SK-N-SH (cell line): Measurements from ENCODE around the gene SNAP23. TPM values are rescaled to one million over a fixed set of nuclear protein-coding genes. Genes with fewer than 3 reads are reported as not detected.

ENCODE experiments used
- CTCF ChIA-PET: fragments of 300-600, 350-600 bp; formaldehyde crosslinking; extraction: SDS; loops from one replicate; lab custom pipeline; 2021; lab: Yijun Ruan, JAX
- POLR2A ChIA-PET: fragments of 350-600 bp; sonication (Branson Sonifier 250); formaldehyde crosslinking; extraction: SDS; loops from one replicate; lab custom pipeline; 2020; ENCODE audit warnings: antibody characterized with exemption, inconsistent platforms; lab: Yijun Ruan, JAX
- DNase-seq: peaks from one replicate; pipeline ENCODE4 v3.0.0; 2012
- H2AFZ ChIP-seq: fragments of 200-600 bp; sonication (generic); 2 replicates; pipeline ENCODE4 v1.8.1; 2016; ENCODE audit warnings: antibody characterized with exemption, mild to moderate bottlenecking, low read depth
- H3F3A ChIP-seq: fragments of 200-600 bp; sonication (generic); replicated peaks from 2 replicates; pipeline ENCODE3; 2016; ENCODE audit warnings: antibody characterized with exemption, mild to moderate bottlenecking; ENCODE audit not compliant: insufficient read depth
- H3K27ac ChIP-seq, 2 experiments: fragments of 200-500 bp in 1 of 2; fragments of 200-600 bp in 1 of 2; sonication (Bioruptor generic) in 1 of 2; sonication (generic), shearing (Covaris generic) in 1 of 2; 2 replicates each; pipeline versions ENCODE4 v1.5.1 to v1.6.1; 2014 to 2016; ENCODE audit warnings: low read depth in 2 of 2, inconsistent platforms in 1 of 2, low read length in 1 of 2, mild to moderate bottlenecking in 1 of 2, mixed read lengths in 1 of 2
- H3K27me3 ChIP-seq: fragments of 200-600 bp; sonication (generic), shearing (Covaris generic); 2 replicates; pipeline ENCODE4 v1.6.1; 2016; ENCODE audit warnings: mixed run types; ENCODE audit not compliant: insufficient read depth
- H3K36me3 ChIP-seq, 2 experiments: fragments of 200-500 bp in 1 of 2; fragments of 200-600 bp in 1 of 2; sonication (Bioruptor generic) in 1 of 2; sonication (generic) in 1 of 2; replicated peaks in 1 of 2; 2 replicates each; pipeline versions ENCODE3 to v1.5.1; 2014 to 2016; ENCODE audit warnings: low read length in 1 of 2, mild to moderate bottlenecking in 1 of 2; ENCODE audit not compliant: insufficient read depth in 2 of 2, control insufficient read depth in 1 of 2
- H3K4me1 ChIP-seq, 2 experiments: fragments of 200-500 bp in 1 of 2; fragments of 200-600 bp in 1 of 2; sonication (Bioruptor generic) in 1 of 2; sonication (generic), shearing (Covaris generic) in 1 of 2; 2 replicates each; pipeline versions ENCODE4 v1.5.1 to v1.6.1; 2014 to 2016; ENCODE audit warnings: low read depth in 1 of 2, low read length in 1 of 2, mixed run types in 1 of 2; ENCODE audit not compliant: insufficient read depth in 2 of 2, control insufficient read depth in 1 of 2
- H3K4me2 ChIP-seq: fragments of 200-600 bp; sonication (generic), shearing (Covaris generic); 2 replicates; pipeline ENCODE4 v1.6.1; 2017; ENCODE audit warnings: mixed run types
- H3K4me3 ChIP-seq, 2 experiments: fragments of 200-500 bp in 1 of 2; fragments of 200-600 bp in 1 of 2; sonication (Bioruptor generic) in 1 of 2; sonication (generic), shearing (Covaris generic) in 1 of 2; 2 replicates each; pipeline versions ENCODE4 v1.5.1 to v1.8.1; 2014 to 2016; ENCODE audit warnings: low read depth in 2 of 2, inconsistent platforms in 1 of 2, low read length in 1 of 2, mild to moderate bottlenecking in 1 of 2, mixed read lengths in 1 of 2, moderate library complexity in 1 of 2
- H3K79me2 ChIP-seq: fragments of 200-600 bp; sonication (generic); 2 replicates; pipeline ENCODE4 v1.8.1; 2017; ENCODE audit warnings: mild to moderate bottlenecking; ENCODE audit not compliant: insufficient read depth
- H3K9ac ChIP-seq: fragments of 200-600 bp; sonication (generic); 2 replicates; pipeline ENCODE4 v1.6.1; 2017; ENCODE audit warnings: mixed run types
- H3K9me2 ChIP-seq: fragments of 200-600 bp; sonication (generic); 2 replicates; pipeline ENCODE4 v1.6.1; 2017; ENCODE audit warnings: mixed run types
- H3K9me3 ChIP-seq: fragments of 200-600 bp; sonication (generic); 2 replicates; pipeline ENCODE4 v1.6.1; 2017; ENCODE audit warnings: mixed run types, mild to moderate bottlenecking, moderate library complexity
- H4K20me1 ChIP-seq: fragments of 200-600 bp; sonication (generic); 2 replicates; pipeline ENCODE4 v1.6.1; 2017; ENCODE audit warnings: mild to moderate bottlenecking, mixed run types; ENCODE audit not compliant: insufficient read depth
- EP300 ChIP-seq, 2 experiments: IDR thresholded peaks; 2 replicates each; pipeline versions ENCODE4 v1.4.0 to v1.6.1; 2012; ENCODE audit warnings: borderline replicate concordance in 1 of 2, low read depth in 1 of 2, low read length in 1 of 2
- FOSL2 ChIP-seq: IDR thresholded peaks from 2 replicates; pipeline ENCODE4 v1.4.0; 2012; ENCODE audit warnings: low read depth, mild to moderate bottlenecking, moderate library complexity, borderline replicate concordance
- GATA2 ChIP-seq: sonication (generic); formaldehyde crosslinking; IDR thresholded peaks from 2 replicates; pipeline ENCODE4 v1.5.0; 2020; ENCODE audit warnings: mild to moderate bottlenecking, missing genetic modification reagents
- IRF3 ChIP-seq: fragments of 150-350 bp; IDR thresholded peaks from 2 replicates; pipeline ENCODE4 v1.6.1; 2016; ENCODE audit warnings: mild to moderate bottlenecking, low read depth, low read length
- MXI1 ChIP-seq: IDR thresholded peaks from 2 replicates; pipeline ENCODE4 v1.6.1; 2012; ENCODE audit warnings: mild to moderate bottlenecking, low read depth, low read length, improper control_type of control experiment
- NFIC ChIP-seq: IDR thresholded peaks from 2 replicates; pipeline ENCODE4 v1.4.0; 2012; ENCODE audit warnings: borderline replicate concordance
- NRF1 ChIP-seq: IDR thresholded peaks from 2 replicates; pipeline ENCODE4 v1.6.1; 2012; ENCODE audit warnings: low read depth, mild to moderate bottlenecking, low read length
- PBX3 ChIP-seq: IDR thresholded peaks from 2 replicates; pipeline ENCODE4; 2012
- POLR2AphosphoS5 ChIP-seq: IDR thresholded peaks from 2 replicates; pipeline ENCODE4 v1.6.1; 2012; ENCODE audit warnings: low read depth, low read length
- RAD21 ChIP-seq: IDR thresholded peaks from 2 replicates; pipeline ENCODE4 v1.6.1; 2012; ENCODE audit warnings: mild to moderate bottlenecking, low read length
- RCOR1 ChIP-seq: fragments of 150-350 bp; IDR thresholded peaks from 2 replicates; pipeline ENCODE4 v1.6.1; 2017; ENCODE audit warnings: antibody characterized with exemption, low read length
- RXRA ChIP-seq: IDR thresholded peaks from 2 replicates; pipeline ENCODE4 v1.4.0; 2012; ENCODE audit warnings: low read depth, mild to moderate bottlenecking, borderline replicate concordance
- TCF12 ChIP-seq: IDR thresholded peaks from 2 replicates; pipeline ENCODE4 v1.4.0; 2012
- TEAD4 ChIP-seq: IDR thresholded peaks from 2 replicates; pipeline ENCODE4 v1.4.0; 2012; ENCODE audit warnings: mild to moderate bottlenecking, borderline replicate concordance; ENCODE audit not compliant: insufficient read depth
- USF2 ChIP-seq: fragments of 150-350 bp; IDR thresholded peaks from 2 replicates; pipeline ENCODE4 v1.6.1; 2017; ENCODE audit warnings: antibody characterized with exemption, low read length, low read depth, borderline replicate concordance
- YY1 ChIP-seq: IDR thresholded peaks from 2 replicates; pipeline ENCODE4 v1.4.0; 2012; ENCODE audit warnings: low read depth, mild to moderate bottlenecking
- WGBS: methylation state at CpG from one replicate; pipeline ENCODE4 v1.1.6; 2017; ENCODE audit warnings: low lambda C conversion rate; 5-methylcytosine and 5-hydroxymethylcytosine counted together
- polyA plus RNA-seq, 3 experiments: library from polyadenylated mRNA; depleted of rRNA; stranded (reverse); fragments of >200 nt; gene quantifications; 2 replicates each; pipeline ENCODE4 v1.2.3, GENCODE V29; 2012

Gene SNAP23
- polyA plus RNA-seq, 1 of the 3 experiments (the other 2 are of a cell fraction), result 39.2 TPM

- peak; percentile 32 for TF ChIP-seq GATA2
- TF ChIP-seq MXI1, result no peak
- no peak for TF ChIP-seq USF2
- TF ChIP-seq RCOR1, result no peak
- peak; percentile 37; the same call in 1 of the 2 replicates for TF ChIP-seq NFIC
- no peak for TF ChIP-seq EP300 (IDR thresholded peaks at IDR 0.05; ENCODE audit: borderline replicate concordance in 1 of 2, low read depth in 1 of 2, low read length in 1 of 2)
- TF ChIP-seq TCF12, result no peak
- TF ChIP-seq PBX3, result no peak
- no peak for TF ChIP-seq RXRA
- no peak for TF ChIP-seq NRF1
- no peak for TF ChIP-seq POLR2AphosphoS5
- TF ChIP-seq RAD21, result no peak
- TF ChIP-seq FOSL2, result no peak
- Histone ChIP-seq H3K27ac (peak overlapping the region; percentile 30 to 81), H2AFZ (no peak overlapping the region), H3K4me2 (peak overlapping the region; percentile 45; the same call in 1 of the 2 replicates), H3K9me2 (no peaks in the 10 kb centered on the region), H3K79me2 (peaks cover 95% of the 10 kb centered on the region), H3K4me1 (peaks cover 8 to 17% of the 10 kb centered on the region in 2 experiments), H3K36me3 (peaks cover 0 to 21% of the 10 kb centered on the region in 2 experiments), H4K20me1 (peaks cover 8% of the 10 kb centered on the region; the same call in 1 of the 2 replicates), H3K4me3 (no peak overlapping the region), H3K27me3 (no peaks in the 10 kb centered on the region), H3F3A (peaks cover 31% of the 10 kb centered on the region), H3K9me3 (no peaks in the 10 kb centered on the region), H3K9ac (no peak overlapping the region; the same call in 1 of the 2 replicates)
- CTCF ChIA-PET, result interaction anchor here (0.5 to 1.9 kb wide), 5 partner anchors 9 to 937 kb away, joined by 3 to 7 read pairs (median 3); partner anchors contain the start of gene ZNF106
- POLR2A ChIA-PET, result no interaction called here
- 71% methylated on average over 12 of the region's 12 CpGs for WGBS
- DNase-seq, result peak; percentile 53
Observed at GRCh38 chr15:42499858-42500609, 4.6 kb downstream of the SNAP23 start.

- no peak overlapping the region for H3K9ac ChIP-seq
- H3K27ac ChIP-seq, result no peak overlapping the region
- 90% methylated on average over 4 of the region's 4 CpGs for WGBS
- H3K4me2 ChIP-seq, result no peak overlapping the region
- no peak for TF ChIP-seq TEAD4
- TF ChIP-seq MXI1, result no peak
- no peak for TF ChIP-seq RAD21
- TF ChIP-seq RCOR1, result no peak
- no peak for TF ChIP-seq FOSL2
- TF ChIP-seq YY1, result no peak
- no peak for TF ChIP-seq IRF3
- peaks cover 0 to 26% of the 10 kb centered on the region in 2 experiments for H3K36me3 ChIP-seq
- no peaks in the 10 kb centered on the region for H3K27me3 ChIP-seq
- H3K4me1 ChIP-seq, result peaks cover 6 to 14% of the 10 kb centered on the region in 2 experiments; a peak in 3 of 4 replicates
- ChIA-PET POLR2A (no interaction called here), CTCF (interaction anchor here (1.0 kb wide), 1 partner anchor 30 kb away, joined by 3 read pairs; no protein-coding TSS in a partner anchor)
- peaks cover 25% of the 10 kb centered on the region for H3F3A ChIP-seq
- no peaks in the 10 kb centered on the region for H3K9me3 ChIP-seq
- H3K9me2 ChIP-seq, result no peaks in the 10 kb centered on the region
- no peak overlapping the region for H2AFZ ChIP-seq
- peaks cover 99% of the 10 kb centered on the region for H3K79me2 ChIP-seq
- peaks cover 8% of the 10 kb centered on the region; the same call in 1 of the 2 replicates for H4K20me1 ChIP-seq
- no peak for DNase-seq
- no peak overlapping the region for H3K4me3 ChIP-seq
Observed at GRCh38 chr15:42502477-42502876, 7.0 kb downstream of the SNAP23 start.
